Measurements from ENCODE around the gene MBD3. TPM values are rescaled to one million over a fixed set of nuclear protein-coding genes. Genes with fewer than 3 reads are reported as not detected.
A peak's percentile ranks its signal among the peaks of the same experiment; 100 is the strongest.

Gene MBD3
- total RNA-seq, 2 experiments from 2014 or later, result 34.3 to 35.2 TPM

GRCh38 chr19:1593501-1593772 is 772 bp upstream of the MBD3 start:
- Histone ChIP-seq H3K36me3 (ENCODE audit: insufficient read depth, low read length) (peaks cover 23% of the 10 kb centered on the region), H3K4me1 (ENCODE audit: insufficient read depth, low read length) (peaks cover 33% of the 10 kb centered on the region), H3K27ac (ENCODE audit: low read depth in 1 of 2, low read length in 2 of 2) (no peak overlapping the region), H3K27me3 (ENCODE audit: control insufficient read depth in 1 of 2, insufficient read depth in 2 of 2, low read length in 2 of 2) (no peaks in the 10 kb centered on the region), H3K9me3 (ENCODE audit: control insufficient read depth in 1 of 2, insufficient read depth in 1 of 2, low read length in 2 of 2) (no peaks in the 10 kb centered on the region), H3K4me3 (ENCODE audit: low read length) (peak overlapping the region; percentile 69)
- Mint-ChIP-seq H3K27me3 (no peaks in the 10 kb centered on the region), H3K9me3 (no peaks in the 10 kb centered on the region), H3K36me3 (ENCODE audit: low read depth) (peaks cover 31% of the 10 kb centered on the region), H3K4me3 (peak overlapping the region; percentile 94), H3K27ac (peak overlapping the region; percentile 80), H3K4me1 (ENCODE audit: low read depth) (peaks cover 21% of the 10 kb centered on the region)
- no peak for TF ChIP-seq CTCF (IDR thresholded peaks at IDR 0.05)
- intact Hi-C loops (cut with DNase I, micrococcal nuclease), result loop anchor here in 1 of 2 experiments (2.0 kb wide), 1 partner anchor 219 kb away; the partner anchor contains the start of gene ATP8B3
- DNase-seq (peak in 1 of 14 experiments; percentile 44), ATAC-seq (ENCODE audit: poor library complexity) (no peak)
- ChIA-PET CTCF (interaction anchor here (1.2 to 1.8 kb wide), 3 partner anchors 13 to 58 kb away, joined by 3 to 10 read pairs (median 8); no protein-coding TSS in a partner anchor), POLR2A (interaction anchor here (0.6 to 3.0 kb wide), 8 partner anchors 9 to 325 kb away, joined by 3 to 49 read pairs (median 6); partner anchors contain the start of genes FAM174C, TCF3 and UQCR11)

GRCh38 chr19:1592024-1592754 is 476 bp downstream of the MBD3 start:
- DNase-seq, result peak; percentile 62 to 96 (median 84)
- Histone ChIP-seq H3K4me3 (ENCODE audit: low read length) (peak overlapping the region; percentile 88), H3K9me3 (ENCODE audit: control insufficient read depth in 1 of 2, insufficient read depth in 1 of 2, low read length in 2 of 2) (no peaks in the 10 kb centered on the region), H3K27me3 (ENCODE audit: control insufficient read depth in 1 of 2, insufficient read depth in 2 of 2, low read length in 2 of 2) (no peaks in the 10 kb centered on the region), H3K36me3 (ENCODE audit: insufficient read depth, low read length) (peaks cover 11% of the 10 kb centered on the region), H3K4me1 (ENCODE audit: insufficient read depth, low read length) (peaks cover 33% of the 10 kb centered on the region), H3K27ac (ENCODE audit: low read depth in 1 of 2, low read length in 2 of 2) (peak overlapping the region; percentile 87)
- peak overlapping the region; percentile 80 for H3K27ac Mint-ChIP-seq
- peak; percentile 76 for ATAC-seq (ENCODE audit: poor library complexity)
- H3K9me3 Mint-ChIP-seq, result no peaks in the 10 kb centered on the region
- CTCF ChIA-PET, result interaction anchor here (1.2 to 2.0 kb wide), 5 partner anchors 14 to 234 kb away, joined by 3 to 10 read pairs (median 8); no protein-coding TSS in a partner anchor
- no peaks in the 10 kb centered on the region for H3K27me3 Mint-ChIP-seq
- POLR2A ChIA-PET, result interaction anchor here (0.6 to 3.0 kb wide), 9 partner anchors 10 to 1112 kb away, joined by 3 to 49 read pairs (median 8); partner anchors contain the start of genes FAM174C, REEP6, TCF3 and UQCR11
- peaks cover 21% of the 10 kb centered on the region for H3K4me1 Mint-ChIP-seq (ENCODE audit: low read depth)
- TF ChIP-seq CTCF (IDR thresholded peaks at IDR 0.05), result no peak
- H3K4me3 Mint-ChIP-seq, result peak overlapping the region; percentile 86
- peaks cover 19% of the 10 kb centered on the region for H3K36me3 Mint-ChIP-seq (ENCODE audit: low read depth)
- intact Hi-C loops (cut with DNase I, micrococcal nuclease), result loop anchor here in 1 of 2 experiments (1.0 to 2.0 kb wide), 3 partner anchors 13 to 221 kb away; partner anchors contain the start of genes ATP8B3, TCF3 and UQCR11

GRCh38 chr19:1591421-1592023 is 1.1 kb downstream of the MBD3 start:
- Mint-ChIP-seq H3K9me3 (no peaks in the 10 kb centered on the region), H3K27ac (peak overlapping the region; percentile 80), H3K4me3 (peak overlapping the region; percentile 86), H3K27me3 (no peaks in the 10 kb centered on the region), H3K36me3 (ENCODE audit: low read depth) (peaks cover 13% of the 10 kb centered on the region), H3K4me1 (ENCODE audit: low read depth) (peaks cover 21% of the 10 kb centered on the region)
- peak overlapping the region; percentile 87 for H3K27ac ChIP-seq (ENCODE audit: low read depth in 1 of 2, low read length in 2 of 2)
- peaks cover 4% of the 10 kb centered on the region for H3K36me3 ChIP-seq (ENCODE audit: insufficient read depth, low read length)
- H3K4me1 ChIP-seq (ENCODE audit: insufficient read depth, low read length), result peaks cover 33% of the 10 kb centered on the region
- H3K27me3 ChIP-seq (ENCODE audit: control insufficient read depth in 1 of 2, insufficient read depth in 2 of 2, low read length in 2 of 2), result no peaks in the 10 kb centered on the region
- intact Hi-C loops (cut with DNase I, micrococcal nuclease), result loop anchor here in 1 of 2 experiments (1.0 to 2.0 kb wide), 4 partner anchors 14 to 221 kb away; partner anchors contain the start of genes ATP8B3, MEX3D, TCF3 and UQCR11
- ChIA-PET CTCF (interaction anchor here (0.6 to 2.0 kb wide), 6 partner anchors 14 to 234 kb away, joined by 3 to 10 read pairs (median 4); no protein-coding TSS in a partner anchor), POLR2A (interaction anchor here (1.2 to 3.0 kb wide), 3 partner anchors 14 to 61 kb away, joined by 4 to 36 read pairs (median 13); partner anchors contain the start of genes TCF3 and UQCR11)
- DNase-seq, result peak in 2 of 14 experiments; percentile 45 to 57
- TF ChIP-seq CTCF (IDR thresholded peaks at IDR 0.05), result no peak
- ATAC-seq (ENCODE audit: poor library complexity), result no peak
- H3K4me3 ChIP-seq (ENCODE audit: low read length), result peak overlapping the region; percentile 88
- no peaks in the 10 kb centered on the region for H3K9me3 ChIP-seq (ENCODE audit: control insufficient read depth in 1 of 2, insufficient read depth in 1 of 2, low read length in 2 of 2)
